Measurements from ENCODE around the gene KCTD18.

DNA sequence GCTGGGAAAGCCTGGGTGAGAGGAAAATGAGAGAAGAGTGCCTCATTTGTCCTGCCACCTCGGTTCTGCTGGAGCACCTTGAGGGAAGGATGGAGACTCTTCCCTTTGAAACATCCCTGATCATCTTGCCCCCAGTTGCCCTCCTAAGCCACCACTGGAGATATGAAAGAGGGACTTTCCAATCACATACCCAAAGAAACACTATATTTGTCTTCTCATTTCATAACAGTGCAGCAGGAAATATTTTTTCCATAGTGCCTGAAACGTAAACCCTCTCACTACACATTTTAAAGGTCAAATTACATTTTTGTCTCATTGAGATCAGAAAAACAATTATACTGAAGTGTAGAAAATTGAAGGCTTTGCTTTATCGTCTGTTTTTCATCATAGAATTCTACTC is 63.3 kb downstream of the KCTD18 start:
- TF ChIP-seq EZH2phosphoT487 (IDR thresholded peaks at IDR 0.05; ENCODE audit: insufficient read depth, low read depth) (no peak), EZH2 (IDR thresholded peaks at IDR 0.05; ENCODE audit: insufficient read depth, poor library complexity, severe bottlenecking) (no peak)
